ENCODE data around the gene LIX1L.

The LIX1L gene

GRCh38 chr1:145956781-145957442, 905 bp downstream of the LIX1L start:
- DNase-seq (ENCODE audit: low read depth in 1 of 2, low spot score in 1 of 2) = no peak
- in situ Hi-C loops (cut with HindIII; ENCODE audit: low pct_unique_long_range_greater_than_20kb, low sequenced_read_pairs) = no loop called here
- no peak for TF ChIP-seq JUND (IDR thresholded peaks at IDR 0.05; ENCODE audit: low read depth)

- in situ Hi-C loops (cut with HindIII; ENCODE audit: low pct_unique_long_range_greater_than_20kb, low sequenced_read_pairs) = no loop called here
- no peak for TF ChIP-seq JUND (IDR thresholded peaks at IDR 0.05; ENCODE audit: low read depth)
- DNase-seq (ENCODE audit: low read depth in 1 of 2, low spot score in 1 of 2) = no peak
Observed at GRCh38 chr1:145956361-145956760, 1.5 kb downstream of the LIX1L start.

DNA sequence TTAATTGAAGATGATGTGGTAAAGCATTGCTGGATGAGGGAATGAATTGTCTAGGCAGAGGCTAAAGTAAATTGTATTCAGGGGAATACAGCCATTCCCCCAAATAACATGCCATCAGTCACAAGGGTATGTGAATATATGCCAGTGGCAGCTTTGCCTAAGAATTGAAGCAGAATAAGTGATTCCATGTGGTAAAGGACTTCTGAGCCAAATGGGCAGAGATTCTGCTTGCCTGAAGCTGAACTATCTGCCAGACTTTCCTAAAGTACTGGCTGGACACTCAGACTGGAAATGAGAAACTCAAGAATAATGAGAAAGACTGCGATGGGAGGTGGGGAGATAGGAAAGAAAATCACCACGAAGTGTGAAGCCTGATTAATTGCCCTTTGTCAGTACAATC, 2.4 kb downstream of the LIX1L start:
- in situ Hi-C loops (cut with HindIII; ENCODE audit: low pct_unique_long_range_greater_than_20kb, low sequenced_read_pairs) = no loop called here
- no peak for TF ChIP-seq JUND (IDR thresholded peaks at IDR 0.05; ENCODE audit: low read depth)
- no peak for DNase-seq (ENCODE audit: low read depth in 1 of 2, low spot score in 1 of 2)

- in situ Hi-C loops (cut with HindIII; ENCODE audit: low pct_unique_long_range_greater_than_20kb, low sequenced_read_pairs) = no loop called here
- no peak for TF ChIP-seq JUND (IDR thresholded peaks at IDR 0.05; ENCODE audit: low read depth)
- no peak for DNase-seq (ENCODE audit: low read depth in 1 of 2, low spot score in 1 of 2)
Observed at GRCh38 chr1:145953861-145954260, 4.0 kb downstream of the LIX1L start.

DNA sequence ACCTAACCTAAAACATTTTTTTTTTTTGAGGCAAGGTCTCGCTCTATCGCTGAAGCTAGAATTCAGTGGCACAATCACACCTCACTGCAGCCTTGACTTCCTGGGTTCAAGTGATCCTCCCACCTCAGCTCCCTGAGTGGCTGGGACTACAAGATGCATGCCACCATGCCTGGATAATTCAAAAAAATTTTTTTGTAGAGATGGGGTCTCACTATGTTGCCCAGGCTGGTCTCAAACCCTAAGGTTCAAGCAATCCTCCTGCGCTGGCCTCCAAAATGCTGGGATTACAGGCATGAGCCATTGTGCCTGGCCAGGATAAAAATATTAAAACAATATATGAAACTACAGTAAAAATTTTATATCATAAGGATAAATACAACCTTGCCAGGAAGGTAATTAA, 4.9 kb downstream of the LIX1L start:
- in situ Hi-C loops (cut with HindIII; ENCODE audit: low pct_unique_long_range_greater_than_20kb, low sequenced_read_pairs) = no loop called here
- DNase-seq (ENCODE audit: low read depth in 1 of 2, low spot score in 1 of 2) = no peak
- TF ChIP-seq JUND (IDR thresholded peaks at IDR 0.05; ENCODE audit: low read depth) = no peak

- no peak for DNase-seq (ENCODE audit: low read depth in 1 of 2, low spot score in 1 of 2)
- in situ Hi-C loops (cut with HindIII; ENCODE audit: low pct_unique_long_range_greater_than_20kb, low sequenced_read_pairs) = no loop called here
- no peak for TF ChIP-seq JUND (IDR thresholded peaks at IDR 0.05; ENCODE audit: low read depth)
Observed at GRCh38 chr1:145951526-145951925, 6.3 kb downstream of the LIX1L start.

DNA sequence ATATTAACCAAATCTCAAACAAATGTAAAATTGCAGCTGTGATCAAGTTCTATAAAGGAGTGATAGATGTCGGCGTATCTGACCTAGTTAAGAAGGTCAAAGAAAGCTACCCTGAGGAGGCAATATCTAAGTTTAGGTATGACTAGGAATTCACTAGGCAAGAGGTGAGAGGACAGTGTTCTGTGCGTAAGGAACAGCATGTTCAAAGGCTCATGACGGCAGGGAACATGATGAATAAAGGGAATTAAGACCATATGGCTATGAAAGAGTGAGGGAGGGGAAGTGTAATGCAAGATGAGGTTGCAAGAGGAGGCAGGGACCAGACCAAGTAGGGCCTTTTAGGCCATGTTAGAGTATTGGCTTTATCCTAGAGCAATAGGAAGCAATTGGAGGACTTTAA, 8.6 kb downstream of the LIX1L start:
- no peak for DNase-seq (ENCODE audit: low read depth in 1 of 2, low spot score in 1 of 2)
- in situ Hi-C loops (cut with HindIII; ENCODE audit: low pct_unique_long_range_greater_than_20kb, low sequenced_read_pairs) = no loop called here

DNA sequence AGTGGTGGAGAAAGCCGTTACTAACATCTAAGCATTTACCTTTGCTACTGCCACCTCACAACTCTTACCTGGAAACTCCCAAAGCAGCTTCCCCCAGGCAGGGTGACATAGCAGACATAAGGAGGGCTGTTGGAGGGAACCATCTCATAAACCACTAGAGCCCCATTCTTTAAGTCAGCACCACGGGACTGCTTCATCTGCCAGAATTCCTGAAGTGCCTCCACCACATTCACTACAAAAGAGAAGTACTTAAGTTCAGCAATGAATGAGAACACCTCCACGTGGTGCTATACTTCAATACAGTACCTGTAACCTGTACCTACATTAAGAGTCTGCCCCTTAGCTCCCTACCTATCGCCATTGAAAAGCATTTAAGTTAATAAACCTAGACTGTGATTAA, 10.3 kb downstream of the LIX1L start:
- DNase-seq (ENCODE audit: low read depth in 1 of 2, low spot score in 1 of 2) = no peak
- TF ChIP-seq JUND (IDR thresholded peaks at IDR 0.05; ENCODE audit: low read depth) = no peak
- in situ Hi-C loops (cut with HindIII; ENCODE audit: low pct_unique_long_range_greater_than_20kb, low sequenced_read_pairs) = no loop called here

More for the DNA sequence above, 8.6 kb downstream of the LIX1L start:
- no peak for TF ChIP-seq JUND (IDR thresholded peaks at IDR 0.05; ENCODE audit: low read depth)

- TF ChIP-seq JUND (IDR thresholded peaks at IDR 0.05; ENCODE audit: low read depth) = no peak
- no peak for DNase-seq (ENCODE audit: low read depth in 1 of 2, low spot score in 1 of 2)
- in situ Hi-C loops (cut with HindIII; ENCODE audit: low pct_unique_long_range_greater_than_20kb, low sequenced_read_pairs) = no loop called here
Observed at GRCh38 chr1:145946477-145946986, 11.3 kb downstream of the LIX1L start.

DNA sequence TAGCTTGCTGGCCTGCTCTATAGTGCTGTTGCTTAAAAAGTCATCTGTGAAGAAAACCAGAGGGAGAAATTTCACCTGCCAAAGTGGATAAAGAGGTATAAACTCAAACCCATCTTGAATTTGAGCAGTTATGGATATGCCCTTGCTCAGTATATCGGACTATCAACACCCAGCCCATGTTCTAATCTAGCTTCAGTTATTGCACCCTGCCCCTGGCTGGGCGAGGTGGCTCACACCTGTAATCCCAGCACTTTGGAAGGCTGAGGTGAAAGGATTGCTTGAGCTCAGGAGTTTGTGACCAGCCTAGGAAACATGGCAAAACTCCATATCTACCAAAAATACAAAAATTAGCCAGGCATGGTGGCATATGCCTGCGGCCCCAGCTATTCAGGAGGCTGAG, 13.3 kb downstream of the LIX1L start:
- no peak for TF ChIP-seq JUND (IDR thresholded peaks at IDR 0.05; ENCODE audit: low read depth)
- DNase-seq (ENCODE audit: low read depth in 1 of 2, low spot score in 1 of 2) = no peak
- in situ Hi-C loops (cut with HindIII; ENCODE audit: low pct_unique_long_range_greater_than_20kb, low sequenced_read_pairs) = no loop called here

DNA sequence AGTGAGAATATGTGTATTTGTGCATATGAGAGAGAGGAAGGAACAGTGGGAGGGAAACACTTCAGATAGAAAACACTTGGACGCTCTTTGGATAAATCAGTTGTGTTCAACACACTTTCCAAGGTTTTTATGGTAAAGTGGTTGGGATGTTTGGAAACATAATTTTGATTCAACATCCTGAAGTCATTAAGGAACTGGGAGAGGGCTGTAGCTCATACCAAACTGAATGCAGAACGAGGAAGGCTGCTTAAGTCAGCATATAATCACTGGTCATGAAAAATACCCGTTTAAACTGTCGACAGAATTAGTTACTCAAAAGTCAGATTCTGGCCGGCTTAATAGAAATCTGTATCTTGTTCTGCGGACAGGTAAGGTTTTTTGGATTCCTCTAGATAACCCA, 14.9 kb downstream of the LIX1L start:
- no peak for TF ChIP-seq JUND (IDR thresholded peaks at IDR 0.05; ENCODE audit: low read depth)
- in situ Hi-C loops (cut with HindIII; ENCODE audit: low pct_unique_long_range_greater_than_20kb, low sequenced_read_pairs) = no loop called here
- no peak for DNase-seq (ENCODE audit: low read depth in 1 of 2, low spot score in 1 of 2)

GRCh38 chr1:145942405-145942804, 15.4 kb downstream of the LIX1L start:
- in situ Hi-C loops (cut with HindIII; ENCODE audit: low pct_unique_long_range_greater_than_20kb, low sequenced_read_pairs) = no loop called here
- DNase-seq (ENCODE audit: low read depth in 1 of 2, low spot score in 1 of 2) = no peak
- TF ChIP-seq JUND (IDR thresholded peaks at IDR 0.05; ENCODE audit: low read depth) = no peak

GRCh38 chr1:145937436-145937835, 20.4 kb downstream of the LIX1L start:
- no peak for DNase-seq (ENCODE audit: low read depth in 1 of 2, low spot score in 1 of 2)
- in situ Hi-C loops (cut with HindIII; ENCODE audit: low pct_unique_long_range_greater_than_20kb, low sequenced_read_pairs) = no loop called here
- no peak for TF ChIP-seq JUND (IDR thresholded peaks at IDR 0.05; ENCODE audit: low read depth)

- in situ Hi-C loops (cut with HindIII; ENCODE audit: low pct_unique_long_range_greater_than_20kb, low sequenced_read_pairs) = no loop called here
- DNase-seq (ENCODE audit: low read depth in 1 of 2, low spot score in 1 of 2) = no peak
- no peak for TF ChIP-seq JUND (IDR thresholded peaks at IDR 0.05; ENCODE audit: low read depth)
Observed at GRCh38 chr1:145936247-145936646, 21.6 kb downstream of the LIX1L start.
